ENCODE data around the gene HIP1R.
A peak's percentile ranks its signal among the peaks of the same experiment; 100 is the strongest.

Gene HIP1R

DNA sequence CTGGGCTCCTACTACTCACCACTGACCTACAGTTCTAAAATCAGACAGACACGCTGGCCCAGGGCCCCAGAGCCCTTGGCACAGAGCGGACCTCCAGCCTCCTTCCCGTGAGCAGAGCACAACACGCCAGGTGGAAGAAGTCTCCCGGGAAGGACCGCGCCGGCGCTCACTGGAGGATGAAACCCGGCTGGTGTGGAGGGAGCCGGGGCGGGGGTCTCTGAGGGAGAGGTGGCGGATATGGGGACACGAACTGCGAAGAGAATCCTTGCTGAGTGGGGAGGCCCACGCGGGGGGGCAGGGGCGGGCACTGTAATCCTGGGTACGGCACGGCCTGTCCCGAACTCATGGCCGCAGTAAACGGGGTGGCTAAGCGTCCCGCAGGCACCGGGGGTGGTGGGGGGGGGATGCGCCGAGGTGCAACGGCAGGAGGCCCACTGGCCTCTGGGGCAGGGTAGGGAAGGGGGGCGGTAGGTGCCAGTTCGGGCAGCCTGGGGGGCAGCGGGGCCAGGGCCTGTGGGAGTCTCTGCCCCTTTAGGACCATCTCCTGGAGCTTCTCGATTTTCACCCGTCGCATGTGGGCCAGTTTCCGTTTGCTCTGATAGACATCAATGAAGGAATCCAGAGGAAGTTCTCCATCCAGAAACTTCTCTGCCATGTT is 31.8 kb downstream of the HIP1R start:
- DNase-seq: no peak
- no peaks in the 10 kb centered on the region for H3K27me3 ChIP-seq (ENCODE audit: control insufficient read depth in 1 of 2, insufficient read depth in 1 of 2, low read length in 2 of 2)
- peaks cover 35% of the 10 kb centered on the region for H3K79me1 ChIP-seq (replicated peaks; ENCODE audit: low read length, poor library complexity, severe bottlenecking)
- H4K91ac ChIP-seq (ENCODE audit: low read length): no peak overlapping the region
- H3K4me1 ChIP-seq (ENCODE audit: control insufficient read depth, insufficient read depth, low read depth, low read length): peaks cover 39% of the 10 kb centered on the region
- peak overlapping the region; percentile 5 for H4K8ac ChIP-seq (ENCODE audit: low read length)
- H3K9ac ChIP-seq (ENCODE audit: low read length): no peak overlapping the region
- no peak overlapping the region for H3K4ac ChIP-seq (ENCODE audit: low read depth in 1 of 2, low read length in 2 of 2)
- peaks cover 63 to 73% of the 10 kb centered on the region in 2 experiments for H3K36me3 ChIP-seq (ENCODE audit: control insufficient read depth in 1 of 2, insufficient read depth in 2 of 2, low read depth in 1 of 2, low read length in 2 of 2)
- H2BK120ac ChIP-seq (ENCODE audit: low read depth, low read length): no peak overlapping the region
- H2BK12ac ChIP-seq (ENCODE audit: low read length in 2 of 2): no peak overlapping the region
- no peak overlapping the region for H3K4me3 ChIP-seq (ENCODE audit: insufficient read depth in 1 of 2, low read depth in 1 of 2, low read length in 2 of 2)
- 98% methylated on average over 36 of the region's 36 CpGs for WGBS
- no peaks in the 10 kb centered on the region for H3K9me3 ChIP-seq (ENCODE audit: control insufficient read depth, low read length)
- no peak overlapping the region for H2AK5ac ChIP-seq (ENCODE audit: low read length, severe bottlenecking)
- no peak overlapping the region for H3K18ac ChIP-seq (ENCODE audit: low read depth in 1 of 2, low read length in 2 of 2)
- H2BK15ac ChIP-seq (ENCODE audit: low read depth, poor library complexity, severe bottlenecking): no peak overlapping the region
- no peak overlapping the region for H2AFZ ChIP-seq (ENCODE audit: low read depth, low read length)
- no peak overlapping the region for H3K23ac ChIP-seq (ENCODE audit: low read length in 2 of 2)
- H3K4me2 ChIP-seq (ENCODE audit: low read length, poor library complexity, severe bottlenecking): no peak overlapping the region
- no peak overlapping the region for H3K14ac ChIP-seq (ENCODE audit: low read length in 2 of 2)
- no peak overlapping the region for H2BK5ac ChIP-seq (ENCODE audit: low read depth, low read length, poor library complexity, severe bottlenecking)
- H3K27ac ChIP-seq (ENCODE audit: low read length, poor library complexity, severe bottlenecking): no peak overlapping the region

DNA sequence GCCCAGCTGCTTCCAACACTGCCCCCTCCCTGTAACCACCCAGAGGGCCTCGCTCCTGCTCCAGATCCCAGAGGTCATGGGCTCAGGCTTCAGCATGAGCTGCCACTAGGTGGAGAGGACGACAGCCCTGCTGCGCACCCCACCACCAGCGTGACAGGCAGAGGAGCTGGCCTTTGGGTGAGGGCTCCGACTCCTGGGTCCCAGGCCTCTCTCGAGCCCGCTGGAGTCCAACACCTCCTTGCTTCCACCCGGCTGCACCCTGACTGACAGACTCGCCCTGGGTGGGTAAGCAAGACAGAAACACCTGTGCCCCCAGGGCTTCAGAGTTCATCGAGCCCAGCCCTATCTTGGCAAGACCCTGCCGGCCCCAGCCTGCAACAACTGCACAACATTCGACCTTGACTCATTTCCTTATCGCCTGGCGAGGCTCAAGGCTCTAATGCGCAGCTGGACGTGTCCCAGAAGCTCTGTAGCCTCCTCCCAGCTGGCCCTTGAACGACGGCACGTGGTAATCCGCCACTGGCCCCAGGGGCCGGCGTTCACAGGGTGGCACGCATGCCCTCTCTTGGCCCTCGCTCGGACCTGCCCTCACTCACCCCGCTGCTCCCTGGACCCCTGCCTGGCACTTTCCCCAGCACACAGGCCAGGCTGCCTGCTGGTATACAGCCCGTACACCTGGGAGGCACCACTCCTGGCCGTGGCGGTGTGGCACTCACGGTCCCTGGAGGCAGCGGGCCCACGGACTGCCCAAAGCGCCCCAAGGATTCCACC is 32.6 kb downstream of the HIP1R start:
- Histone ChIP-seq H3K4me2 (ENCODE audit: low read length, poor library complexity, severe bottlenecking) (no peak overlapping the region), H3K23ac (ENCODE audit: low read length in 2 of 2) (no peak overlapping the region), H2BK15ac (ENCODE audit: low read depth, poor library complexity, severe bottlenecking) (no peak overlapping the region), H3K79me1 (replicated peaks; ENCODE audit: low read length, poor library complexity, severe bottlenecking) (peaks cover 34% of the 10 kb centered on the region), H3K36me3 (ENCODE audit: control insufficient read depth in 1 of 2, insufficient read depth in 2 of 2, low read depth in 1 of 2, low read length in 2 of 2) (peaks cover 64 to 72% of the 10 kb centered on the region in 2 experiments), H4K91ac (ENCODE audit: low read length) (no peak overlapping the region), H3K18ac (ENCODE audit: low read depth in 1 of 2, low read length in 2 of 2) (no peak overlapping the region), H2BK120ac (ENCODE audit: low read depth, low read length) (no peak overlapping the region), H3K9ac (ENCODE audit: low read length) (no peak overlapping the region), H2BK5ac (ENCODE audit: low read depth, low read length, poor library complexity, severe bottlenecking) (no peak overlapping the region), H3K4ac (ENCODE audit: low read depth in 1 of 2, low read length in 2 of 2) (no peak overlapping the region), H3K9me3 (ENCODE audit: control insufficient read depth, low read length) (no peaks in the 10 kb centered on the region), H4K8ac (ENCODE audit: low read length) (no peak overlapping the region), H3K4me1 (ENCODE audit: control insufficient read depth, insufficient read depth, low read depth, low read length) (peaks cover 38% of the 10 kb centered on the region), H3K4me3 (ENCODE audit: insufficient read depth in 1 of 2, low read depth in 1 of 2, low read length in 2 of 2) (no peak overlapping the region), H3K27me3 (ENCODE audit: control insufficient read depth in 1 of 2, insufficient read depth in 1 of 2, low read length in 2 of 2) (no peaks in the 10 kb centered on the region), H3K27ac (ENCODE audit: low read length, poor library complexity, severe bottlenecking) (no peak overlapping the region), H2BK12ac (ENCODE audit: low read length in 2 of 2) (peak overlapping the region in 1 of 2 experiments; percentile 12), H2AK5ac (ENCODE audit: low read length, severe bottlenecking) (no peak overlapping the region), H2AFZ (ENCODE audit: low read depth, low read length) (no peak overlapping the region), H3K14ac (ENCODE audit: low read length in 2 of 2) (no peak overlapping the region)
- no peak for DNase-seq
- WGBS: 92% methylated on average over 33 of the region's 33 CpGs

DNA sequence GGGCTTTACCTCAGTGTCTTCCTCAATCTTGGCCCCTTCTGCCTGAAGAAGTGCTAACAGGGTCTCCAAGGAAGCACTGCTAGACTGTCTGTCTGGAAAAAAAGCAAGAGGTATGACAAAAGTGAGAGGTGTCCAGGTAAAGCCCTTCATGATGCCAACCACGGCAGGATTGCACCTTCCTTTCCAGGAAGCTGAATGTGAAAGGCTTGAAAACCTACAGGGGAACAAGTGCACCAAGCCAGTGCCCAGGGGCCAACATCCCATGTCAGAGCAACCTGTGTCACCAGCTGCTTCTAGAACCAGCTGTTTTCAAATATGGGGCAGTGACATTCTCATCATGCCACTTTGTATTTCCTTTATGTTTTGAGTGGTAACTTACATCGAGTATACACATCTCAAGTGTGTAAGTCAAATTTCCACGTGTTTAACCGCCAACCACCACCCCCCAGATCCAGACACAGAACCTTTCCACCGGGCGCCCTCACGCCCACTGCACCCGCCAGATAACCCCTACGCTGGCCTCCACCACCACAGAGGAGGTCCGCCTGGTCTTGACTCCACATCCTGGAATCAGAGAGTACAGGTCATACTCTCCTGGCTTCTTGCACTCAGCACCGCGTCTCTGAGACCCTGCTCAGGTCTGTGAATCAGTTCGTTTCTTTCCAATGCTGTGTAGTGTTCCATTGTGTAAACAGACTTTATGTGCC is 33.4 kb downstream of the HIP1R start:
- no peaks in the 10 kb centered on the region for H3K27me3 ChIP-seq (ENCODE audit: control insufficient read depth in 1 of 2, insufficient read depth in 1 of 2, low read length in 2 of 2)
- H2BK120ac ChIP-seq (ENCODE audit: low read depth, low read length): no peak overlapping the region
- no peak overlapping the region for H2BK15ac ChIP-seq (ENCODE audit: low read depth, poor library complexity, severe bottlenecking)
- no peak for DNase-seq
- 97% methylated on average over 13 of the region's 13 CpGs for WGBS
- no peak overlapping the region for H3K23ac ChIP-seq (ENCODE audit: low read length in 2 of 2)
- H3K18ac ChIP-seq (ENCODE audit: low read depth in 1 of 2, low read length in 2 of 2): no peak overlapping the region
- H3K9me3 ChIP-seq (ENCODE audit: control insufficient read depth, low read length): no peaks in the 10 kb centered on the region
- no peak overlapping the region for H3K4me3 ChIP-seq (ENCODE audit: insufficient read depth in 1 of 2, low read depth in 1 of 2, low read length in 2 of 2)
- H3K4me1 ChIP-seq (ENCODE audit: control insufficient read depth, insufficient read depth, low read depth, low read length): peaks cover 35% of the 10 kb centered on the region
- H4K8ac ChIP-seq (ENCODE audit: low read length): no peak overlapping the region
- H3K36me3 ChIP-seq (ENCODE audit: control insufficient read depth in 1 of 2, insufficient read depth in 2 of 2, low read depth in 1 of 2, low read length in 2 of 2): peaks cover 65 to 68% of the 10 kb centered on the region in 2 experiments
- H3K9ac ChIP-seq (ENCODE audit: low read length): no peak overlapping the region
- H2BK12ac ChIP-seq (ENCODE audit: low read length in 2 of 2): no peak overlapping the region
- no peak overlapping the region for H3K14ac ChIP-seq (ENCODE audit: low read length in 2 of 2)
- no peak overlapping the region for H3K27ac ChIP-seq (ENCODE audit: low read length, poor library complexity, severe bottlenecking)
- H2BK5ac ChIP-seq (ENCODE audit: low read depth, low read length, poor library complexity, severe bottlenecking): no peak overlapping the region
- H2AK5ac ChIP-seq (ENCODE audit: low read length, severe bottlenecking): no peak overlapping the region
- no peak overlapping the region for H3K4ac ChIP-seq (ENCODE audit: low read depth in 1 of 2, low read length in 2 of 2)
- H2AFZ ChIP-seq (ENCODE audit: low read depth, low read length): no peak overlapping the region
- H4K91ac ChIP-seq (ENCODE audit: low read length): no peak overlapping the region
- no peak overlapping the region for H3K4me2 ChIP-seq (ENCODE audit: low read length, poor library complexity, severe bottlenecking)
- peaks cover 29% of the 10 kb centered on the region for H3K79me1 ChIP-seq (replicated peaks; ENCODE audit: low read length, poor library complexity, severe bottlenecking)
